ENCODE results near the gene RTP3.

Gene RTP3

DNA sequence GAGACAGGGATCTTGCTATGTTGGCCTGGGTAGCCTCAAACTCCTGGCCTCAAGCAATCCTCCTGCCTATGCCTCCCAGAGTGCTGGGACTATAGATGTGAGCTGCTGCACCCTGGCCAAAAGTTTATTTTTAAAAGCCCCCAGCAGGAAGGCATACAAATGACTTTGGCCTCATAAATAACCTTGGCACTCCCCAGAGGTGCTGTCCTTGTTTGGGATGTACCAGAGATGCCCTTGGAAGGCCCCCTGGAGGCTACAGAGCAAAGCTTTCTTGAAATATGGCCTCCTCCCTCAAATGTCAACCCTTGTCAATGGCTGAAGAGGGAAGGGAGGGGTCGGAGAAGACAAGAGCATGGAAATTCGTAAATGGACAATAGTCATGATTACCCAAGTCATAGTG is 14.0 kb upstream of the RTP3 start:
- no peaks in the 10 kb centered on the region for H3K36me3 ChIP-seq (ENCODE audit: control insufficient read depth, insufficient read depth, low read length)
- H3K4me3 ChIP-seq (ENCODE audit: low read depth, low read length), result no peak overlapping the region
- no peaks in the 10 kb centered on the region for H3K9me3 ChIP-seq (ENCODE audit: control insufficient read depth, insufficient read depth, low read length)
- no peaks in the 10 kb centered on the region for H3K4me1 ChIP-seq (ENCODE audit: control insufficient read depth, insufficient read depth, low read length)
- H3K27me3 ChIP-seq (ENCODE audit: control insufficient read depth, insufficient read depth, low read length), result no peaks in the 10 kb centered on the region
- no peak overlapping the region for H3K27ac ChIP-seq (ENCODE audit: low read depth, low read length)
- no peak overlapping the region for H3K9ac ChIP-seq (ENCODE audit: low read depth, low read length)

- H3K27ac ChIP-seq (ENCODE audit: low read depth, low read length), result no peak overlapping the region
- H3K9ac ChIP-seq (ENCODE audit: low read depth, low read length), result no peak overlapping the region
- no peaks in the 10 kb centered on the region for H3K9me3 ChIP-seq (ENCODE audit: control insufficient read depth, insufficient read depth, low read length)
- H3K4me1 ChIP-seq (ENCODE audit: control insufficient read depth, insufficient read depth, low read length), result peaks cover 5% of the 10 kb centered on the region; the same call in 1 of the 2 replicates
- H3K4me3 ChIP-seq (ENCODE audit: low read depth, low read length), result no peak overlapping the region
- no peaks in the 10 kb centered on the region for H3K27me3 ChIP-seq (ENCODE audit: control insufficient read depth, insufficient read depth, low read length)
- no peaks in the 10 kb centered on the region for H3K36me3 ChIP-seq (ENCODE audit: control insufficient read depth, insufficient read depth, low read length)
Observed at GRCh38 chr3:46484388-46484787, 13.4 kb upstream of the RTP3 start.

- Histone ChIP-seq H3K36me3 (ENCODE audit: control insufficient read depth, insufficient read depth, low read length) (no peaks in the 10 kb centered on the region), H3K4me1 (ENCODE audit: control insufficient read depth, insufficient read depth, low read length) (peaks cover 6% of the 10 kb centered on the region; the same call in 1 of the 2 replicates), H3K9ac (ENCODE audit: low read depth, low read length) (no peak overlapping the region), H3K27ac (ENCODE audit: low read depth, low read length) (no peak overlapping the region), H3K4me3 (ENCODE audit: low read depth, low read length) (no peak overlapping the region), H3K9me3 (ENCODE audit: control insufficient read depth, insufficient read depth, low read length) (no peaks in the 10 kb centered on the region), H3K27me3 (ENCODE audit: control insufficient read depth, insufficient read depth, low read length) (no peaks in the 10 kb centered on the region)
Observed at GRCh38 chr3:46484911-46485778, 12.6 kb upstream of the RTP3 start.

DNA sequence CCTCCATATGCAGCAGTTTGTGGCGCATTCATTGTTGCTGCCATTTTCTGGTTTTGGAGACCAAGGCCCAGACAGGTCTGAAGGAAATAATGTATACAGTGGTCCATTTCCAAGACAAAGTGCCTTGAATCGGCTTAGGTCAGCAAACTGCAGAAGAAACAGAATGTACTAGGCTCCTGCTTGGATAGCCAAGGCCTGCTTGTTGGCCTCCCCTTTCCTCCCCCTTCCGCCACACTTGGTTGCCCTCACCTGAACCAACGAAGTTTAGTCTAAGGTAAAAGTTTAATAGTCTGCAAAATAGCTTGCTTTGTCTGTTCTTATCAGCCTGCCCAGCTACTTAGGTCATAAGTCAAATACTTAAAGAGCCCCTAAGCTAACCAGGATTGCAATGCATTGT is 12.0 kb upstream of the RTP3 start:
- Histone ChIP-seq H3K9me3 (ENCODE audit: control insufficient read depth, insufficient read depth, low read length) (no peaks in the 10 kb centered on the region), H3K4me3 (ENCODE audit: low read depth, low read length) (no peak overlapping the region), H3K4me1 (ENCODE audit: control insufficient read depth, insufficient read depth, low read length) (peaks cover 6% of the 10 kb centered on the region; the same call in 1 of the 2 replicates), H3K27ac (ENCODE audit: low read depth, low read length) (no peak overlapping the region), H3K36me3 (ENCODE audit: control insufficient read depth, insufficient read depth, low read length) (no peaks in the 10 kb centered on the region), H3K27me3 (ENCODE audit: control insufficient read depth, insufficient read depth, low read length) (no peaks in the 10 kb centered on the region), H3K9ac (ENCODE audit: low read depth, low read length) (no peak overlapping the region)

DNA sequence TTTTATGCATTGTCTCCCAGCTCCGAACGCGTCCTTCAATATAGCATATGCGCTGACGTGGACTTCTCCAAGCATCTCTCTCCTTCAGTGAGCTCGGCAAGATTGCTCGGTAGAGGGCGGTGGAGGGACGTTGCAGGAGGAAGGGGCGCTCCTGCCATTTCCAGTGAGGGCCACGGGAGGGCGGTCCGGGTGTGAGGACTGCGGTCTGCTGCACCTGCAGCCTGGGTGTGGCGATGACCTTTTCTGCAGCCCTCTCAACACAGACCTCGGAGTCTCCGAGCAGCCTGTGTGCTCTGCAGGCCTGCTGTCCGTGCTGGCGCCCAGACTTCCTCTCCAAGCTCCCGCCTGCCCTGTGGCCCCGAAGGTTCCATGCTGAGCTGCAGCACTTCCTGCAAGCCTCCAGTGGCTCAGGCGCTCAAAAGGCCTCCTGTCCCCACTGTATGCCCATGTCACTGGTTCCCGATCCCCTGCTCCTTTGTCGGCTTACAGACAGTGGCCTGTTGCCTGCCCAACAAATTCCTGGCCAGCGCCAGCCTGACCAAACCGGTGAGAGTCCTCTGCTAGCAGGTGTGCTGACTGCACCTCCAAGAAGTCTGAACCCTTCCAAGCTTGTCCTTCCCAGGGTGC is 8.9 kb upstream of the RTP3 start:
- Histone ChIP-seq H3K4me3 (ENCODE audit: low read depth, low read length) (no peak overlapping the region), H3K36me3 (ENCODE audit: control insufficient read depth, insufficient read depth, low read length) (no peaks in the 10 kb centered on the region), H3K4me1 (ENCODE audit: control insufficient read depth, insufficient read depth, low read length) (peaks cover 6% of the 10 kb centered on the region; the same call in 1 of the 2 replicates), H3K27me3 (ENCODE audit: control insufficient read depth, insufficient read depth, low read length) (no peaks in the 10 kb centered on the region), H3K9ac (ENCODE audit: low read depth, low read length) (no peak overlapping the region), H3K9me3 (ENCODE audit: control insufficient read depth, insufficient read depth, low read length) (peaks cover 6% of the 10 kb centered on the region), H3K27ac (ENCODE audit: low read depth, low read length) (no peak overlapping the region)

DNA sequence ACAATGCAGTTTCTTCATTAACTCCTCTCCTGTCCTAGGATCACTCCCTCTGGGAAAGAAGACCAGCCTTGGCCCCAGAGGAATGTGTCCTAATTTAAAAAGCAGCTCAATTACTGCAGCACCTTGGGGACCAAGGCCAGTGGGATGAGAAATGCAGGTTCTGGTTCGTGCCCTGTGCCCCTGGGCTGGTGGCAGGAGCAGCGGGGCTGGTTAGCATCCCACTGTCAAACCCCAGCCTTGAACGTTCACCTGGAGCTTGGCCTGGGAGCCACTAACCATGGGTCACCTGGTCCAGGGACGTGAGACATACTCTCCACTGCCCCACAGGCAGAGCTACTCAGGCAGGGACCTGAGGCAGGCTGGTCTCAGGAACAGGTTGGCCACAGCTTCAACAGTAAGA is 8.4 kb upstream of the RTP3 start:
- H3K36me3 ChIP-seq (ENCODE audit: control insufficient read depth, insufficient read depth, low read length), result no peaks in the 10 kb centered on the region
- no peak overlapping the region for H3K9ac ChIP-seq (ENCODE audit: low read depth, low read length)
- no peaks in the 10 kb centered on the region for H3K27me3 ChIP-seq (ENCODE audit: control insufficient read depth, insufficient read depth, low read length)
- no peak overlapping the region for H3K4me3 ChIP-seq (ENCODE audit: low read depth, low read length)
- peaks cover 6% of the 10 kb centered on the region; the same call in 1 of the 2 replicates for H3K4me1 ChIP-seq (ENCODE audit: control insufficient read depth, insufficient read depth, low read length)
- H3K9me3 ChIP-seq (ENCODE audit: control insufficient read depth, insufficient read depth, low read length), result peaks cover 6% of the 10 kb centered on the region
- H3K27ac ChIP-seq (ENCODE audit: low read depth, low read length), result no peak overlapping the region

- H3K9me3 ChIP-seq (ENCODE audit: control insufficient read depth, insufficient read depth, low read length), result peaks cover 6% of the 10 kb centered on the region
- peaks cover 6% of the 10 kb centered on the region; the same call in 1 of the 2 replicates for H3K4me1 ChIP-seq (ENCODE audit: control insufficient read depth, insufficient read depth, low read length)
- no peaks in the 10 kb centered on the region for H3K36me3 ChIP-seq (ENCODE audit: control insufficient read depth, insufficient read depth, low read length)
- no peaks in the 10 kb centered on the region for H3K27me3 ChIP-seq (ENCODE audit: control insufficient read depth, insufficient read depth, low read length)
- no peak overlapping the region for H3K27ac ChIP-seq (ENCODE audit: low read depth, low read length)
- no peak overlapping the region for H3K4me3 ChIP-seq (ENCODE audit: low read depth, low read length)
- H3K9ac ChIP-seq (ENCODE audit: low read depth, low read length), result no peak overlapping the region
Observed at GRCh38 chr3:46489875-46490274, 7.9 kb upstream of the RTP3 start.

- Histone ChIP-seq H3K27ac (ENCODE audit: low read depth, low read length) (no peak overlapping the region), H3K9ac (ENCODE audit: low read depth, low read length) (no peak overlapping the region), H3K27me3 (ENCODE audit: control insufficient read depth, insufficient read depth, low read length) (no peaks in the 10 kb centered on the region), H3K4me3 (ENCODE audit: low read depth, low read length) (no peak overlapping the region), H3K9me3 (ENCODE audit: control insufficient read depth, insufficient read depth, low read length) (peaks cover 6% of the 10 kb centered on the region), H3K4me1 (ENCODE audit: control insufficient read depth, insufficient read depth, low read length) (peaks cover 6% of the 10 kb centered on the region; the same call in 1 of the 2 replicates), H3K36me3 (ENCODE audit: control insufficient read depth, insufficient read depth, low read length) (no peaks in the 10 kb centered on the region)
Observed at GRCh38 chr3:46490338-46491084, 7.3 kb upstream of the RTP3 start.

DNA sequence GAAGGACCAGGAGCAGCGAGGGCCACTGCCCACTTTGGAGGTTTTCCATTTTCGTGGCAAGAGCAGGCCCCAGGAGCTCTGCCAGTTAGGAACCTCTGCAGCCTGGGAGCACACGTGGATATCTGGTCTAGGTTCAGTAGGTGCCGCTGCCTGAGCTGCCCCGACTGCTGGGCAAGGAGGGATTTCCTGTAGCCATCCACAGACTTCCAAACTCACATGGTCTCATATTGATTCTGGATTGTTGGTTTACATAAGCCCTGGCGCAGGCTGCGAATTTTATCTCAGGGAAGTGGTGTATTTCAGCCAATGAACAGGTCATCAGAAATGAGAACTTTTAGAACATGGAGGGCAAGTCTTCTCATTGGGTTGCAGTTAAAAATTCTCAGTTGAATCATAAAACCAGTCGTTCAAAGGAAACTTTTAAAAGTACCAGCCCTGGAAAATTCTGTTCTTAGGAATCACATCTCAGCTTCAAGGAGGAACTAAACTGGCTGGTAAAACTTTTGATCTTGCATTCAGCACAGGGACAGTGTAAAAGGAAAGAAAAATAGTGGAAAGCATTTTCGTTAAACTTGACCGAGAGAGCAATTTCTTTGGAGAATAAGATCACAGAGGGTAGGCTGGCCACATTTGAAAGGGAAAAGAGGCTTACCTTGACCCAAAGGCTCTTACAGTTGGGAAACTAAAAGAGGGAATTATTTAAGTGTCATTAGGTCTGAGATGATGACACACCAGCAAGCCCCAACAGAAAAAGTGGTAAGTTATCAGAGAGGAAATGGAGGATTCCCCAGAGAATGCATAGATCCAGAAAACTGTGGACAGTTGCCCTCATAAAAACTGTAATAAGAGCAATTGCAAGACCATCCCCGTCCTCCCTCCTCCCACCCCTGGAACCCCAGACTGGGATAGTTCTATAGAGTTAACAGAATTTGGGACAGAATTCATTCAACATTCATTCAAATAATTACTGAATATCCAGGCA is 6.4 kb upstream of the RTP3 start:
- Histone ChIP-seq H3K4me1 (ENCODE audit: control insufficient read depth, insufficient read depth, low read length) (peaks cover 14% of the 10 kb centered on the region), H3K4me3 (ENCODE audit: low read depth, low read length) (no peak overlapping the region), H3K27me3 (ENCODE audit: control insufficient read depth, insufficient read depth, low read length) (no peaks in the 10 kb centered on the region), H3K27ac (ENCODE audit: low read depth, low read length) (no peak overlapping the region), H3K9me3 (ENCODE audit: control insufficient read depth, insufficient read depth, low read length) (peaks cover 6% of the 10 kb centered on the region), H3K9ac (ENCODE audit: low read depth, low read length) (no peak overlapping the region), H3K36me3 (ENCODE audit: control insufficient read depth, insufficient read depth, low read length) (no peaks in the 10 kb centered on the region)

DNA sequence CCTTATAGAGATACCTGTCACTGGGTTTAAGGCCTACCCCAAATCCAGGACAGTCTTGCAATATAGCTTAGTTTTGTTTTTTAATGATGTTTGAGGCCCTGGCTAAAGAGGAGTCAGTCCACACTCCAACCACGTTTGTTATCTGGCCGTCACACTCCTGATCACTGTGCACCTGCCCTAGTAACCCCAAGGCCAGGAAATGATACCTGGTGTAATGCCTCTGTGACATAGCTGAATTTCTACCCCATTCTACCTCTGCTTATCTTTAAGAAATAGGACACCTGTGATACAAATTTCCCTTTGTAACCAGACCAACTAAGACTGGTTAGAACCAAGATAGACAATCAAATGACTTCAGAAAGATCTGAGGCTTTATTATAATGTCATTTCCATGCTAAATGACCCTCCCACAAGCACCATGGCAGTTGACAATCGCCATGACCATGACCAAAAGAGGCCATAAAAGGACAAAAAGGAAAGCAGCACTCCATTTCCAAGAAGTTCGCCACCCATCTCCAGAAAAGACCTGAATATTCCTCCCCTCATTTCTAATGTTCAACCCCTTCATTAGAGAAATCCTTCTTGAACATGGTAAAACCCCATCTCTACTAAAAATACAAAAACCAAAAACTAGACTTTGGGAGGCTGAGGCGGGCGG is 4.8 kb upstream of the RTP3 start:
- no peak overlapping the region for H3K27ac ChIP-seq (ENCODE audit: low read depth, low read length)
- H3K27me3 ChIP-seq (ENCODE audit: control insufficient read depth, insufficient read depth, low read length), result no peaks in the 10 kb centered on the region
- peaks cover 20% of the 10 kb centered on the region for H3K4me1 ChIP-seq (ENCODE audit: control insufficient read depth, insufficient read depth, low read length)
- H3K4me3 ChIP-seq (ENCODE audit: low read depth, low read length), result no peak overlapping the region
- no peak overlapping the region for H3K9ac ChIP-seq (ENCODE audit: low read depth, low read length)
- H3K36me3 ChIP-seq (ENCODE audit: control insufficient read depth, insufficient read depth, low read length), result no peaks in the 10 kb centered on the region
- peaks cover 6% of the 10 kb centered on the region for H3K9me3 ChIP-seq (ENCODE audit: control insufficient read depth, insufficient read depth, low read length)

All from HUES48 (cell line).